Transverse colon (tissue), 4 donors: Measurements from ENCODE around the gene MZT2A. TPM values are rescaled to one million over a fixed set of nuclear protein-coding genes. Genes with fewer than 3 reads are reported as not detected.
"Not testable (repeated sequence)": the region's sequence is repeated elsewhere in the genome, so short reads cannot be mapped to it uniquely, and the experiment has no call there.

Source experiments
- DNase-seq: peaks from one replicate; pipeline ENCODE4 v3.0.0-alpha.2; 2019
- H3K27ac ChIP-seq, 4 donors: fragments of 200-600 bp; sonication (generic); 2 replicates each; pipeline ENCODE4 v1.5.1; 2016 to 2018; ENCODE audit warnings: inconsistent platforms in 4 of 4
- H3K27me3 ChIP-seq: fragments of 200-600 bp; sonication (generic); 2 replicates; pipeline ENCODE4 v1.5.1; 2017; ENCODE audit warnings: inconsistent platforms
- H3K36me3 ChIP-seq, 4 donors: fragments of 200-600 bp; sonication (generic); 2 replicates each; pipeline ENCODE4 v1.5.1; 2017 to 2019; ENCODE audit warnings: inconsistent platforms in 4 of 4
- H3K4me1 ChIP-seq, 4 donors: fragments of 200-600 bp; sonication (generic); 2 replicates each; pipeline ENCODE4 v1.5.1; 2017 to 2020; ENCODE audit warnings: inconsistent platforms in 4 of 4
- H3K4me3 ChIP-seq, 4 donors: fragments of 200-600 bp; sonication (generic); 1 replicate in 1 of 4; 2 replicates in 3 of 4; pipeline versions ENCODE4 v1.5.1 to v1.6.1; 2017 to 2019; ENCODE audit warnings: inconsistent platforms in 4 of 4
- H3K9me3 ChIP-seq, 2 donors: fragments of 200-600 bp; sonication (generic); 2 replicates each; pipeline ENCODE4 v1.5.1; 2017 to 2019; ENCODE audit warnings: inconsistent platforms in 2 of 2
- EP300 ChIP-seq: sonication (generic); formaldehyde crosslinking; IDR thresholded peaks from one replicate; pipeline ENCODE4 v1.6.1; 2017; ENCODE audit warnings: antibody characterized with exemption, low read depth
- POLR2A ChIP-seq: fragments of 450-650 bp; IDR thresholded peaks from one replicate; pipeline ENCODE4 v1.6.1; 2016; ENCODE audit warnings: antibody characterized with exemption, mild to moderate bottlenecking, moderate library complexity
- POLR2AphosphoS5 ChIP-seq, 3 donors: sonication (generic); formaldehyde crosslinking; IDR thresholded peaks; one replicate each; pipeline ENCODE4 v1.6.1; 2016; ENCODE audit warnings: antibody characterized with exemption in 3 of 3
- WGBS, 2 donors: methylation state at CpG; one replicate each; pipeline ENCODE4 v1.1.5; 2018; ENCODE audit warnings: low coverage in 1 of 2; 5-methylcytosine and 5-hydroxymethylcytosine counted together
- in situ Hi-C, 4 donors: fragments of 200-750 bp; cut with MboI; loops; one replicate each; pipeline versions ENCODE4 v1.15.0 to v1.15.1; 2017; ENCODE audit warnings: low sequenced_read_pairs in 3 of 4, low pct_ligation_motif_present in 1 of 4, low pct_unique_long_range_greater_than_20kb in 1 of 4
- intact Hi-C: fragments of 100-400 bp; cut with DNase I; formaldehyde crosslinking; loops from one replicate; pipeline ENCODE4 v1.15.1; 2023; ENCODE audit warnings: low total_unique reads
- total RNA-seq, 4 donors: library from RNA; depleted of rRNA; stranded (reverse); fragments of >200 nt; gene quantifications; one replicate each; pipeline ENCODE4 v1.1.0, GENCODE V29; 2016
- TF ChIP-seq, protein P1 (sequence below), 5 experiments: fragments of 200-600 bp in 3 of 5; fragments of 450-650 bp in 2 of 5; sonication (generic) in 3 of 5; IDR thresholded peaks; 1 replicate in 2 of 5; 2 replicates in 3 of 5; pipeline ENCODE4 v1.5.1; 2016 to 2017; ENCODE audit warnings: antibody characterized with exemption in 5 of 5, inconsistent platforms in 3 of 5, mild to moderate bottlenecking in 2 of 5, moderate library complexity in 1 of 5

Gene MZT2A
- total RNA-seq, 4 donors from 2014 or later: 13.5 to 85.3 (median 43.4) TPM

DNA sequence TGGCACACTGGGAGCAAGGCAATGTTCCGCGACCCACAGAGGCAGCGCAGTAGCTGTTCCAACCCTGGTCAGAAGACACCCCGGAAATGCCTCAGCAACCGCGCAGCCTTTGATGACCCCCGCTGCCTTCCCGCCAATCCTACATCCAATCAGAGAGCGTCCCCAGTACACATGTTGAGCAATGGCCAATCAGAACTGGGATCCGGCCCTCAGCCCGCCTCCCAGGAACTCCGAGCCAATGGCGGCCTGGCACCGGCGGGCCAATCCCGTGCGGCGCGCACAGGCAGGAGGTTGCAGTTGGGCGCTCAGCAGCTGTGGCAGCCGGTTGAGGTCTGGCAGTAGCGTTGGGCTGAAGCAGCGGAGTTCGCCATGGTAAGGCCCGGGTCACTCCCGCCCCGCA, 16.4 kb downstream of the MZT2A start, which contains the start of gene TUBA3D:
TUBA3D (plus strand) TSS at position 289 of the 400 bp plus-strand sequence; CDS start at position 370, 81 bp downstream.
- intact Hi-C loops (no loop called here), in situ Hi-C loops (no loop called here)
- WGBS, 2 donors: 97% methylated on average over 27 of the region's 27 CpGs; no CpG with 5 or more reads in 1 of the 2 donors

DNA sequence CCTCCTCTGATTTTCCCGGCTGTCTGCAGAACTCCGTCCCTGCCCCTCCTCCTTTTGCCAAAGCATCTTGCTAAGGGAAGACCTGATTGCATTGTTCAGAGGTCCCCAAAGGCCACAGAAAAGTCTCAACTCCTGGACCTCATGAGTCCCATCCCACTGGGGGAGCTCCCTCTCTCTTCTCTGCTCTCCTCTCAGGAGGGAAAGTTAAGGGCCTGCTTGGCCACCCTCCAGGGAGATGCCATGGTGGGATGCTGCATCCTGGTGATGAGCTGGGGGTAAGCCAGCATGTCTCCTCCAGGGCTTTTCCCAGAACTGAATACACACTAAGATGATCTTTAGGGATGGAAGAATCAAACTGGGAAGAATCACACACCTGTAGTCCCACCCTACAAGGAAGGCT, 18.9 kb downstream of the MZT2A start:
- in situ Hi-C loops, intact Hi-C loops: not testable (repeated sequence)
- whole genome bisulfite sequencing, 2 donors: 93% methylated on average over 2 of the region's 2 CpGs; no CpG with 5 or more reads in 1 of the 2 donors

More for the DNA sequence above, 16.4 kb downstream of the MZT2A start, which contains the start of gene TUBA3D:
- TF ChIP-seq, protein P1, sequence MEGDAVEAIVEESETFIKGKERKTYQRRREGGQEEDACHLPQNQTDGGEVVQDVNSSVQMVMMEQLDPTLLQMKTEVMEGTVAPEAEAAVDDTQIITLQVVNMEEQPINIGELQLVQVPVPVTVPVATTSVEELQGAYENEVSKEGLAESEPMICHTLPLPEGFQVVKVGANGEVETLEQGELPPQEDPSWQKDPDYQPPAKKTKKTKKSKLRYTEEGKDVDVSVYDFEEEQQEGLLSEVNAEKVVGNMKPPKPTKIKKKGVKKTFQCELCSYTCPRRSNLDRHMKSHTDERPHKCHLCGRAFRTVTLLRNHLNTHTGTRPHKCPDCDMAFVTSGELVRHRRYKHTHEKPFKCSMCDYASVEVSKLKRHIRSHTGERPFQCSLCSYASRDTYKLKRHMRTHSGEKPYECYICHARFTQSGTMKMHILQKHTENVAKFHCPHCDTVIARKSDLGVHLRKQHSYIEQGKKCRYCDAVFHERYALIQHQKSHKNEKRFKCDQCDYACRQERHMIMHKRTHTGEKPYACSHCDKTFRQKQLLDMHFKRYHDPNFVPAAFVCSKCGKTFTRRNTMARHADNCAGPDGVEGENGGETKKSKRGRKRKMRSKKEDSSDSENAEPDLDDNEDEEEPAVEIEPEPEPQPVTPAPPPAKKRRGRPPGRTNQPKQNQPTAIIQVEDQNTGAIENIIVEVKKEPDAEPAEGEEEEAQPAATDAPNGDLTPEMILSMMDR (IDR thresholded peaks at IDR 0.05): no peak
- TF ChIP-seq POLR2AphosphoS5 (IDR thresholded peaks at IDR 0.05) (no peak), POLR2A (no peak), EP300 (no peak)
- H3K36me3 ChIP-seq: no peaks in the 10 kb centered on the region
- H3K9me3 ChIP-seq: no peaks in the 10 kb centered on the region
- no peaks in the 10 kb centered on the region for H3K27me3 ChIP-seq
- H3K4me1 ChIP-seq: no peaks in the 10 kb centered on the region
- H3K4me3 ChIP-seq: no peak within 1 kb of the TSS
- no peak for DNase-seq
- H3K27ac ChIP-seq: no peak within 1 kb of the TSS

GRCh38 chr2:131471624-131472023, 20.6 kb downstream of the MZT2A start:
- H3K4me1 ChIP-seq, intact Hi-C loops, in situ Hi-C loops, DNase-seq, H3K36me3 ChIP-seq, H3K4me3 ChIP-seq, H3K27me3 ChIP-seq, H3K27ac ChIP-seq, H3K9me3 ChIP-seq: not testable (repeated sequence)
- 100% methylated on average over 1 of the region's 8 CpGs; no CpG with 5 or more reads in 1 of the 2 donors for WGBS, 2 donors

More for the DNA sequence above, 18.9 kb downstream of the MZT2A start:
- not testable (repeated sequence) for H3K9me3 ChIP-seq, H3K36me3 ChIP-seq, DNase-seq, H3K4me1 ChIP-seq, H3K27ac ChIP-seq, H3K4me3 ChIP-seq, H3K27me3 ChIP-seq

- in situ Hi-C loops, H3K27me3 ChIP-seq, H3K4me1 ChIP-seq, H3K36me3 ChIP-seq, H3K9me3 ChIP-seq, H3K4me3 ChIP-seq, intact Hi-C loops, H3K27ac ChIP-seq, DNase-seq: not testable (repeated sequence)
- 100% methylated on average over 2 of the region's 3 CpGs; no CpG with 5 or more reads in 1 of the 2 donors for WGBS, 2 donors
These were observed 21.3 kb downstream of the MZT2A start for GRCh38 chr2:131470944-131471343.

DNA sequence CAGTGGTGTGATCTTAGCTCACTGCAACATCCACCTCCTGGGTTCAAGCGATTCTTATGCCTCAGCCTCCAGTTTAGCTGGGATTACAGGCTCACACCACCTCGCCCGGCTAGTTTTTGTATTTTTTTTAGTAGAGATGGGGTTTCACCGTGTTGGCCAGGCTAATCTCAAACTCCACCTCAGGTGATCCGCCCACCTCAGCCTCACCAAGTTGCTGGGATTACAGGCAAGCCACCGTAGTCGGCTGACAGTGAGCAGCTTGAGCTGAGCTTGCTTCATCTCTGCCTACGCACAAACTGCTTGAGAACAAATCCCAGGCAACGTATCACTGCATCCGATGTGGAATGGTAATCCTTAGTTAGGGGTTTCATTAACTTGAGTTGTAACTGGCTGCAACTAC, 24.5 kb downstream of the MZT2A start:
- in situ Hi-C loops: not testable (repeated sequence)

DNA sequence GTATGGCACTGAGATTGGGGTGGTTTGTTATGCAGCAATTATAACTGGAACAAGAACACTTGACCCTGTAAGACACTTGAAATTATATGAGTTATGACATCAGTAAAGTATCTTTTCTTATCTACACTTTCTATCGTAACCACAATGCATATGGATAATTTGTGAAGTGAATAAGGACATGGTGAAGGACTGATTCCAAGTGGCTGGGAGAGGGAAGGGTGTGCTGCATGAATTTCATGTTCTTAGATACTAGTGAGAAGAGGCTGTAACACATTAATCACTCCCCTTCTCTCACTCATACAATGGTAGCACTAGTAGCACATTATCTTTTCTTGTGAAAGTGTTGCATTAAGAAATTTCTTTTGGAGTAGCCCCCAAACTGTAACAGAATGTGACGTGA, 37.3 kb downstream of the MZT2A start:
- H3K36me3 ChIP-seq, H3K4me3 ChIP-seq, H3K9me3 ChIP-seq, H3K27ac ChIP-seq, intact Hi-C loops, H3K4me1 ChIP-seq, DNase-seq, in situ Hi-C loops, H3K27me3 ChIP-seq: not testable (repeated sequence)
- WGBS, 2 donors: 68 to 75% methylated on average over 1 to 2 of the region's 2 CpGs

More for the DNA sequence above, 24.5 kb downstream of the MZT2A start:
- WGBS, 2 donors: 89 to 90% methylated on average over 9 to 10 of the region's 10 CpGs
- H3K9me3 ChIP-seq, H3K4me1 ChIP-seq, H3K36me3 ChIP-seq, H3K27me3 ChIP-seq, H3K4me3 ChIP-seq, H3K27ac ChIP-seq, DNase-seq, intact Hi-C loops: not testable (repeated sequence)

GRCh38 chr2:131451265-131451949, 40.8 kb downstream of the MZT2A start:
- DNase-seq, H3K27ac ChIP-seq, H3K27me3 ChIP-seq, H3K4me1 ChIP-seq, H3K36me3 ChIP-seq, H3K4me3 ChIP-seq, H3K9me3 ChIP-seq, in situ Hi-C loops, intact Hi-C loops: not testable (repeated sequence)
- WGBS, 2 donors: 76% methylated on average over 6 to 10 of the region's 10 CpGs

- H3K9me3 ChIP-seq, H3K4me1 ChIP-seq, H3K4me3 ChIP-seq, DNase-seq, in situ Hi-C loops, H3K27me3 ChIP-seq, intact Hi-C loops, H3K36me3 ChIP-seq, H3K27ac ChIP-seq: not testable (repeated sequence)
- WGBS, 2 donors: 52 to 87% methylated on average over 4 to 9 of the region's 9 CpGs
These were observed 44.2 kb downstream of the MZT2A start for GRCh38 chr2:131447981-131448380.
